Stomach (tissue), 4 donors: ENCODE results near the gene ATXN7L1.

ENCODE experiments used
- POLR2A ChIP-seq, 4 donors: fragments of 450-650 bp; IDR thresholded peaks; one replicate each; pipeline ENCODE4 v1.6.1; 2016; ENCODE audit warnings: antibody characterized with exemption in 4 of 4, control low read depth in 2 of 4, mild to moderate bottlenecking in 1 of 4, moderate library complexity in 1 of 4
- TF ChIP-seq, protein P1 (sequence below), 7 experiments: fragments of 450-650 bp in 4 of 7; fragments of 200-600 bp in 3 of 7; sonication (generic) in 3 of 7; IDR thresholded peaks; one replicate each; pipeline ENCODE4 v1.5.1; 2016 to 2019; ENCODE audit warnings: antibody characterized with exemption in 7 of 7, control low read depth in 2 of 7, mild to moderate bottlenecking in 1 of 7

- no peak for TF ChIP-seq POLR2A (IDR thresholded peaks at IDR 0.05)
- TF ChIP-seq, protein P1, sequence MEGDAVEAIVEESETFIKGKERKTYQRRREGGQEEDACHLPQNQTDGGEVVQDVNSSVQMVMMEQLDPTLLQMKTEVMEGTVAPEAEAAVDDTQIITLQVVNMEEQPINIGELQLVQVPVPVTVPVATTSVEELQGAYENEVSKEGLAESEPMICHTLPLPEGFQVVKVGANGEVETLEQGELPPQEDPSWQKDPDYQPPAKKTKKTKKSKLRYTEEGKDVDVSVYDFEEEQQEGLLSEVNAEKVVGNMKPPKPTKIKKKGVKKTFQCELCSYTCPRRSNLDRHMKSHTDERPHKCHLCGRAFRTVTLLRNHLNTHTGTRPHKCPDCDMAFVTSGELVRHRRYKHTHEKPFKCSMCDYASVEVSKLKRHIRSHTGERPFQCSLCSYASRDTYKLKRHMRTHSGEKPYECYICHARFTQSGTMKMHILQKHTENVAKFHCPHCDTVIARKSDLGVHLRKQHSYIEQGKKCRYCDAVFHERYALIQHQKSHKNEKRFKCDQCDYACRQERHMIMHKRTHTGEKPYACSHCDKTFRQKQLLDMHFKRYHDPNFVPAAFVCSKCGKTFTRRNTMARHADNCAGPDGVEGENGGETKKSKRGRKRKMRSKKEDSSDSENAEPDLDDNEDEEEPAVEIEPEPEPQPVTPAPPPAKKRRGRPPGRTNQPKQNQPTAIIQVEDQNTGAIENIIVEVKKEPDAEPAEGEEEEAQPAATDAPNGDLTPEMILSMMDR (IDR thresholded peaks at IDR 0.05): no peak
These were observed 187.8 kb downstream of the ATXN7L1 start for GRCh38 chr7:105688617-105689016.
